SK-N-SH treated with all-trans-retinoic acid at 6 μM for 48 hours (cell line): Measurements from ENCODE around the gene HABP4.

Experiments used
- ATAC-seq: fragments of 200-7000 bp; cut with Tn5 transposase; 3 replicates; pipeline ENCODE4 v1.9.1; 2020; ENCODE audit warnings: mild to moderate bottlenecking, moderate library complexity
- ARNTL ChIP-seq: fragments of 450-650 bp; formaldehyde crosslinking; IDR thresholded peaks from 2 replicates; pipeline ENCODE4 v1.5.0; 2020; ENCODE audit warnings: low read depth, mild to moderate bottlenecking, moderate library complexity, borderline replicate concordance
- BACH2 ChIP-seq: fragments of 250-450 bp; sonication (Bioruptor Pico); IDR thresholded peaks from 2 replicates; pipeline ENCODE4 v1.9.0; 2021; ENCODE audit warnings: mild to moderate bottlenecking, borderline replicate concordance
- CREB5 ChIP-seq: fragments of 250-450 bp; sonication (Bioruptor Pico); IDR thresholded peaks from 2 replicates; pipeline ENCODE4 v1.5.1; 2020; ENCODE audit warnings: low read depth, mild to moderate bottlenecking, moderate library complexity
- CSRNP3 ChIP-seq: fragments of 250-450 bp; sonication (Bioruptor Pico); IDR thresholded peaks from 2 replicates; pipeline ENCODE4 v1.5.1; 2021; ENCODE audit warnings: mild to moderate bottlenecking, moderate library complexity
- GLIS3 ChIP-seq: fragments of 250-450 bp; sonication (Bioruptor Pico); IDR thresholded peaks from 2 replicates; pipeline ENCODE4 v1.5.0; 2020; ENCODE audit warnings: mild to moderate bottlenecking, moderate library complexity
- ISL1 ChIP-seq: fragments of 250-450 bp; sonication (Bioruptor Pico); IDR thresholded peaks from 2 replicates; pipeline ENCODE4 v2.1.2; 2022; ENCODE audit warnings: mild to moderate bottlenecking, moderate library complexity
- OSR1 ChIP-seq: fragments of 250-450 bp; sonication (Bioruptor Pico); IDR thresholded peaks from 2 replicates; pipeline ENCODE4 v1.8.0; 2022; ENCODE audit warnings: moderate library complexity, mild to moderate bottlenecking, inconsistent platforms
- PATZ1 ChIP-seq: fragments of 250-450 bp; sonication (Bioruptor Pico); IDR thresholded peaks from 2 replicates; pipeline ENCODE4 v1.8.0; 2020; ENCODE audit warnings: mild to moderate bottlenecking, moderate library complexity, borderline replicate concordance
- POU6F1 ChIP-seq: fragments of 250-450 bp; sonication (Bioruptor Pico); IDR thresholded peaks from 2 replicates; pipeline ENCODE4 v1.8.0; 2021; ENCODE audit warnings: low read depth, mild to moderate bottlenecking, moderate library complexity, borderline replicate concordance
- PPARA ChIP-seq: fragments of 250-450 bp; sonication (Bioruptor Pico); IDR thresholded peaks from 2 replicates; pipeline ENCODE4 v1.5.0; 2020; ENCODE audit warnings: mild to moderate bottlenecking, borderline replicate concordance
- RARB ChIP-seq: fragments of 250-450 bp; sonication (Bioruptor Pico); IDR thresholded peaks from 2 replicates; pipeline ENCODE4 v1.8.0; 2021; ENCODE audit warnings: mild to moderate bottlenecking, moderate library complexity
- SNAI2 ChIP-seq: fragments of 250-450 bp; sonication (Bioruptor Pico); IDR thresholded peaks from 2 replicates; pipeline ENCODE4 v1.5.0; 2020; ENCODE audit warnings: mild to moderate bottlenecking, moderate library complexity
- TOX ChIP-seq: fragments of 250-450 bp; sonication (Bioruptor Pico); IDR thresholded peaks from 2 replicates; pipeline ENCODE4 v1.8.0; 2021; ENCODE audit warnings: mild to moderate bottlenecking, moderate library complexity, borderline replicate concordance
- TSHZ2 ChIP-seq: fragments of 250-450 bp; sonication (Bioruptor Pico); IDR thresholded peaks from 2 replicates; pipeline ENCODE4 v1.5.0; 2020; ENCODE audit warnings: mild to moderate bottlenecking, moderate library complexity
- ZC3H10 ChIP-seq: fragments of 250-450 bp; sonication (Bioruptor Pico); IDR thresholded peaks from 2 replicates; pipeline ENCODE4 v1.5.1; 2021; ENCODE audit warnings: mild to moderate bottlenecking, moderate library complexity
- ZFP3 ChIP-seq: fragments of 250-450 bp; sonication (Bioruptor Pico); IDR thresholded peaks from 2 replicates; pipeline ENCODE4 v1.5.0; 2020; ENCODE audit warnings: mild to moderate bottlenecking, moderate library complexity
- ZFP30 ChIP-seq: fragments of 450-650 bp; formaldehyde crosslinking; IDR thresholded peaks from 2 replicates; pipeline ENCODE4 v1.5.0; 2022; ENCODE audit warnings: mild to moderate bottlenecking, moderate library complexity
- ZNF565 ChIP-seq: fragments of 450-650 bp; formaldehyde crosslinking; conservative IDR thresholded peaks from 2 replicates; pipeline ENCODE4 v1.5.0; 2020; ENCODE audit warnings: low read depth, mild to moderate bottlenecking, moderate library complexity
- ZNF8 ChIP-seq: fragments of 450-650 bp; formaldehyde crosslinking; IDR thresholded peaks from 2 replicates; pipeline ENCODE4 v1.5.0; 2020; ENCODE audit warnings: mild to moderate bottlenecking, moderate library complexity

The HABP4 gene

GRCh38 chr9:96513622-96514021 lies 63.7 kb downstream of the HABP4 start:
- ATAC-seq = no peak; the same call in 2 of the 3 replicates
- no peak for TF ChIP-seq ZFP3 (CRISPR knock-in tag)
- TF ChIP-seq CREB5 (CRISPR knock-in tag) = no peak
- TF ChIP-seq ZC3H10 (CRISPR knock-in tag) = no peak
- no peak for TF ChIP-seq BACH2 (CRISPR knock-in tag)
- no peak for TF ChIP-seq TSHZ2 (CRISPR knock-in tag)
- TF ChIP-seq PPARA (CRISPR knock-in tag) = no peak
- no peak for TF ChIP-seq GLIS3 (CRISPR knock-in tag)
- TF ChIP-seq CSRNP3 (CRISPR knock-in tag) = no peak
- TF ChIP-seq SNAI2 = no peak
- no peak for TF ChIP-seq PATZ1 (CRISPR knock-in tag)

GRCh38 chr9:96514108-96514799 lies 64.3 kb downstream of the HABP4 start:
- TF ChIP-seq ZNF8 (CRISPR knock-in tag) (no peak), BACH2 (CRISPR knock-in tag) (no peak), POU6F1 (CRISPR knock-in tag) (no peak), TOX (no peak), ARNTL (CRISPR knock-in tag) (no peak), ZFP30 (no peak), RARB (CRISPR knock-in tag) (no peak)
- peak; percentile 56; the same call in 2 of the 3 replicates for ATAC-seq

GRCh38 chr9:96514800-96515158 lies 64.8 kb downstream of the HABP4 start:
- peak; percentile 31; the same call in 1 of the 3 replicates for ATAC-seq

More at GRCh38 chr9:96514800-96515158, 64.8 kb downstream of the HABP4 start:
- TF ChIP-seq PATZ1 (CRISPR knock-in tag) = no peak
- no peak for TF ChIP-seq RARB (CRISPR knock-in tag)
- no peak for TF ChIP-seq CSRNP3 (CRISPR knock-in tag)
- no peak for TF ChIP-seq BACH2 (CRISPR knock-in tag)
- TF ChIP-seq ISL1 (CRISPR knock-in tag) = no peak
- TF ChIP-seq PPARA (CRISPR knock-in tag) = no peak
- no peak for TF ChIP-seq POU6F1 (CRISPR knock-in tag)
- no peak for TF ChIP-seq SNAI2
- no peak for TF ChIP-seq ARNTL (CRISPR knock-in tag)
- no peak for TF ChIP-seq ZFP30
- TF ChIP-seq TOX = no peak
- no peak for TF ChIP-seq GLIS3 (CRISPR knock-in tag)
- TF ChIP-seq CREB5 (CRISPR knock-in tag) = no peak
- no peak for TF ChIP-seq OSR1 (CRISPR knock-in tag)
- TF ChIP-seq ZNF565 (CRISPR knock-in tag) = no peak
